M059J (cell line): ENCODE data around the gene DISP3. TPM values are rescaled to one million over a fixed set of nuclear protein-coding genes. Genes with fewer than 3 reads are reported as not detected.

ENCODE experiments used
- DNase-seq: peaks from one replicate; pipeline ENCODE4 v3.0.0-alpha.2; 2012; ENCODE audit warnings: low read depth
- total RNA-seq: library from RNA; depleted of rRNA; stranded (reverse); fragments of >200 nt; shearing (Covaris generic); gene quantifications from 2 replicates; pipeline ENCODE4 v1.2.3, GENCODE V29; 2014

The DISP3 gene
- total RNA-seq, 1 experiment from 2014 or later: 0.02 TPM

GRCh38 chr1:11515368-11516300 is 36.7 kb downstream of the DISP3 start:
- no peak for DNase-seq

GRCh38 chr1:11516961-11517635 is 38.1 kb downstream of the DISP3 start:
- DNase-seq: no peak

GRCh38 chr1:11518016-11518701 is 39.2 kb downstream of the DISP3 start:
- DNase-seq: no peak

- no peak for DNase-seq
Measured at GRCh38 chr1:11518791-11519628, 40.1 kb downstream of the DISP3 start.

- DNase-seq: no peak
Measured at GRCh38 chr1:11519629-11520031, 40.7 kb downstream of the DISP3 start.

GRCh38 chr1:11520531-11521233 is 41.7 kb downstream of the DISP3 start:
- DNase-seq: no peak

GRCh38 chr1:11521582-11522399 is 42.8 kb downstream of the DISP3 start:
- no peak for DNase-seq

- no peak for DNase-seq
Measured at GRCh38 chr1:11522400-11523235, 43.7 kb downstream of the DISP3 start.

- no peak for DNase-seq
Measured at GRCh38 chr1:11523261-11523660, 44.3 kb downstream of the DISP3 start.

- no peak for DNase-seq
Measured at GRCh38 chr1:11523746-11524464, 45.0 kb downstream of the DISP3 start.

GRCh38 chr1:11524465-11525150 is 45.7 kb downstream of the DISP3 start:
- DNase-seq: no peak

- DNase-seq: no peak
Measured at GRCh38 chr1:11525151-11525505, 46.2 kb downstream of the DISP3 start.

- no peak for DNase-seq
Measured at GRCh38 chr1:11525516-11525915, 46.6 kb downstream of the DISP3 start.

- no peak for DNase-seq
Measured at GRCh38 chr1:11526071-11526895, 47.3 kb downstream of the DISP3 start.

- DNase-seq: no peak
Measured at GRCh38 chr1:11527541-11528452, 48.8 kb downstream of the DISP3 start.
